ES-I3 (cell line): Measurements from ENCODE around the gene CHGA.

ENCODE experiments used
- H3K36me3 ChIP-seq: 2 replicates; pipeline ENCODE4 v1.6.1; 2013; ENCODE audit warnings: mild to moderate bottlenecking, low read length, control low read depth, moderate library complexity; ENCODE audit not compliant: insufficient read depth
- H3K4me1 ChIP-seq: 2 replicates; pipeline ENCODE4 v1.6.1; 2013; ENCODE audit warnings: mild to moderate bottlenecking, control low read depth, low read length; ENCODE audit not compliant: insufficient read depth
- H3K9ac ChIP-seq: 2 replicates; pipeline ENCODE4 v1.6.1; 2013; ENCODE audit warnings: low read depth, mild to moderate bottlenecking, low read length, moderate library complexity
- H3K9me3 ChIP-seq: 2 replicates; pipeline ENCODE4 v1.6.1; 2013; ENCODE audit warnings: mild to moderate bottlenecking, low read length, moderate library complexity; ENCODE audit not compliant: control insufficient read depth, insufficient read depth

The CHGA gene

DNA sequence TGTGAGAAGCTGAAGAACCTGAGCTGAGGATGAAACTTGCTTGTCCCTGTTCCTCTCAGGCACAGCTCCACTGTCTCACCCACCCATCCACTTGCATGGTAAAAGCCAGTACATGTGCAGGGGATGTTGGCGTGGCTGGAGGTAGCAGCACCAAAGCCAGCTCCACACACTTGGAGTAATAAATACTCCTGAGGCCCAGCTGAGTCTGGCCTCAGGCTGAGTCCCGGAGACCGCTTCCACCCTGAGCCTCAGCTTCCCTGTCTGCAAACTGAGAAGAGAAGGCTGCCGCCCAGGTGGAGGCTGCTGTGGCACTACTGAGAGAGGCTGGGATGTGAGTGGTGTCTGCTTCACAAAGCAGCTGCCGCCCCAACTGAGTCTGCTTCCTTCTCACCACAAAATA, 19.2 kb downstream of the CHGA start:
- Histone ChIP-seq H3K36me3 (no peaks in the 10 kb centered on the region), H3K9me3 (no peaks in the 10 kb centered on the region), H3K9ac (no peak overlapping the region), H3K4me1 (no peaks in the 10 kb centered on the region)

DNA sequence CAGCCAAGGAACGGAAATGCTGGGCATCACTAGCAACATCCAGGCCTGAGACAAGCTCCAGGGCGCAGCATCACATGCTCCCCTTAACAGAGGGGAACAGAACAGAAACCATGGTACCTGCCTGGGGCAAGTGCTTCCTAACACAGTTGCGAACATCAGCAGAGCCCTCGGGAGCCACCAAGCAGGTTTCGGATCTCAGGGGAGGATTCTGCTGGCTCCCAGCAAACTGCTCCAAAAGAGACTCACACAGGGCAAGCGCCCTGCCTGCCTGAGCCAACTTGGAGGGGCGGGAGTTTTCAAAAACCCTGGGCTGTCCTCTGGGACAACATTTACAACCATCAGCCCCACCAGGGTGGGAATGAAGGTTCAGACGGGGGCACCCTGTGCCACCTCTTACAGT, 19.6 kb downstream of the CHGA start:
- Histone ChIP-seq H3K9ac (no peak overlapping the region), H3K4me1 (no peaks in the 10 kb centered on the region), H3K9me3 (no peaks in the 10 kb centered on the region), H3K36me3 (no peaks in the 10 kb centered on the region)

DNA sequence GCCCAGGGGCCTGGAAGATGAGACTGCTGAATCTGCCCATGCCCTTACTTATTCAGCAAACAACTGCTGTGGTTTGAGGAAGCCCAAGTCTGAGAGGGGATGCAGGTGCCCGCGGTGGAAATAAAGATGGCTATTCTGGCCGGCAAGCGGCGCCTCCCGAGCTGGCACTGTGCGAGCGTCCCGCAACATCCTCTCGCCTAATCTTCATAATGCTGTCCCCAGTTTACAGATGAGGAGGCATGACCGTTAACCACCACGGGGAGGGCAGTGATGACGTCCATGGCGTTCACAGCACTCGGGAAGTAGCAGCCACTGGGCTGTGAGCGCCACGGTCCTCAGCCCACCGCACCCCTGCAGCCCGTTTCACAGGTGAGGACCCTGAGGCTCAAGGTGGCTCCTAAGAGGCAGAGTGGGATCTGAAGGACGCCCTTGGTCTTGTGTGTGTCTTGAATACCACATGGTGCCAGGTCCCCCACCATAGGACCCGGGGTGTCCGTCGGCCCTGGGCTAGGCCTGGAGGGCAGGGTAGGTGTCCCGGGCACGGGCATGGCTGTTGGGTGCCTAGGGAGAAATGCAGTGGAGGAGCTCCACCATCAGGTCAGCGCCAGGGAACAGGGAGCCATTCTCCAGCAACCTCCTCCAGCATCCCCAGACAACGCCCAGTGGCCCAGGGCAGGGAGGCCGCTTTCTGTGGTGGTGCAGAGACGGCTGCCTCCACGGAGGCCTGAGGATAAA, 20.2 kb downstream of the CHGA start:
- no peaks in the 10 kb centered on the region for H3K36me3 ChIP-seq
- no peaks in the 10 kb centered on the region for H3K9me3 ChIP-seq
- H3K4me1 ChIP-seq, result no peaks in the 10 kb centered on the region
- no peak overlapping the region for H3K9ac ChIP-seq

DNA sequence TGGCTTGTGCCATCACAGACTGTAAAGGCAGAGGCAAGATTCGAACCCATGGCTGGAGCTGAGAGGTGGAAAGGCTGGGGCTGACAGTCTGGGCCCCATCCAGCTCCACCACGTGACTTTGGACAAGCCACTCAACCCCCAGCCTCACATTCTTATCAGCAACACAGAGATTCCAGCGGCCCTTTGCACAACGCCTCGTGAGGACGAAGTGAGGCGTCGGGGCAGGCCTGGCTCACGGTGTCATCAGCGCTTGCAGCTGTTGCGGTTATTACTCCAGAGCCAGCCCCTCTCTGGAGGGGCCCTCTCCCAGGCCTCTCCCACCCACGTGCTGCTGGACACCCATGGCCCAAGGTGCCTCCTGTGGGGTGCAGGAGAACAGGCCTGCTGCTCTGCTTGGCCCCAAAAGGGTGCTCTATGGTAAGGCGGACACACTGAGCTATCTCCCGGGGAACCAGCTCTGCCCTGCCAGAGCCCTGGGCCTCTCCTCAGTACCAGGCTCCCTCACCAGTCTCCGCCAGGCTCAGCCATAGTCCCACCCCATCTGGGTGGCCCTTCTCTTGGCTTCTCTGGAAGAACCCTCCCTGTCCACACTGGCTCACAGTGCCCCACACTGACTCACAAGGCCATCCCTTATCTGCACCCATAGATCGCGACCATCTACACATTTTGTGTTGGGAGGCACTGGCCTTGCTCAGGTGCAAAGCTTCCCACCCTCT, 21.1 kb downstream of the CHGA start:
- Histone ChIP-seq H3K9me3 (no peaks in the 10 kb centered on the region), H3K36me3 (no peaks in the 10 kb centered on the region), H3K9ac (no peak overlapping the region), H3K4me1 (no peaks in the 10 kb centered on the region)

DNA sequence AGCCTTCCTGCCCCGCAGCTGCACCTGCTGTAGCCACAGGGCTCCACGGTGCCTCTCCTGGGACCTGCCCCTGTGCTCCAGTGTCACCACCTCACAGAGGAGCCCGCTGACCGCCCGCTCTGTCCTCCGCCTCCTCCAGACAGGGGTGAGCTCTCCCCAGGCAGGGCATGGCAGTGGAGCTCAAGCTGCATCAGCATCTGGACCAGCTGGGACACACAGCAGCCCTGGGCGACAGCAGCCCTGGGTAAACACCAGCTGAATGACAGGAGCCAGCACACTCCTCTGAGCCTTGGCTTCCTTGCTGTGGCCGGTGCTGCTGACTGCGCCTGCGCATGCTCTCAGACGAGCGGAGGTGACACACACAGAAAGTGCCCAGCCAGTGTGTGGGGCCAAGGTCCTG, 22.0 kb downstream of the CHGA start:
- Histone ChIP-seq H3K9me3 (no peaks in the 10 kb centered on the region), H3K36me3 (peaks cover 1% of the 10 kb centered on the region; the same call in 1 of the 2 replicates), H3K9ac (no peak overlapping the region), H3K4me1 (no peaks in the 10 kb centered on the region)

DNA sequence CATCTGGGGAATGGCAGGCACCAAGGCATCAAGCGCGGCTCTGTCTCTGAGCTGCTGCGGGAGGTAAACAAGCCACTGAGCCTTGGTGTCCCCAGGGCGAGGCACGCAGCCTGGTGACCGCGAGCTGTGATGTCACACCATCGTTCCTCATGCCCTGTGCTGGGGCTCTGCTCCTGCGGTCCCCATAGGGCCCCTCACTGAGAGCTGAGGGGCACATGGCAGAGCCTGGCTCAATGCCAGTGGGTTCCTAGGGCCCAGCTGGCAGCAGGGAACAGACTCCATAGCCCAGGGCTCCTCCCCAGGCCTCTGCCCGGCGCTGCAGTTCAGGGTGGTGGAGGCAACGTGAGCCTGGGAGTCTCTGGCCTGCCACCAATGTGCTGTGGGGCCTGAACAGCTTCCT, 22.6 kb downstream of the CHGA start:
- no peaks in the 10 kb centered on the region for H3K4me1 ChIP-seq
- no peak overlapping the region for H3K9ac ChIP-seq
- H3K9me3 ChIP-seq, result no peaks in the 10 kb centered on the region
- peaks cover 6% of the 10 kb centered on the region; the same call in 1 of the 2 replicates for H3K36me3 ChIP-seq

DNA sequence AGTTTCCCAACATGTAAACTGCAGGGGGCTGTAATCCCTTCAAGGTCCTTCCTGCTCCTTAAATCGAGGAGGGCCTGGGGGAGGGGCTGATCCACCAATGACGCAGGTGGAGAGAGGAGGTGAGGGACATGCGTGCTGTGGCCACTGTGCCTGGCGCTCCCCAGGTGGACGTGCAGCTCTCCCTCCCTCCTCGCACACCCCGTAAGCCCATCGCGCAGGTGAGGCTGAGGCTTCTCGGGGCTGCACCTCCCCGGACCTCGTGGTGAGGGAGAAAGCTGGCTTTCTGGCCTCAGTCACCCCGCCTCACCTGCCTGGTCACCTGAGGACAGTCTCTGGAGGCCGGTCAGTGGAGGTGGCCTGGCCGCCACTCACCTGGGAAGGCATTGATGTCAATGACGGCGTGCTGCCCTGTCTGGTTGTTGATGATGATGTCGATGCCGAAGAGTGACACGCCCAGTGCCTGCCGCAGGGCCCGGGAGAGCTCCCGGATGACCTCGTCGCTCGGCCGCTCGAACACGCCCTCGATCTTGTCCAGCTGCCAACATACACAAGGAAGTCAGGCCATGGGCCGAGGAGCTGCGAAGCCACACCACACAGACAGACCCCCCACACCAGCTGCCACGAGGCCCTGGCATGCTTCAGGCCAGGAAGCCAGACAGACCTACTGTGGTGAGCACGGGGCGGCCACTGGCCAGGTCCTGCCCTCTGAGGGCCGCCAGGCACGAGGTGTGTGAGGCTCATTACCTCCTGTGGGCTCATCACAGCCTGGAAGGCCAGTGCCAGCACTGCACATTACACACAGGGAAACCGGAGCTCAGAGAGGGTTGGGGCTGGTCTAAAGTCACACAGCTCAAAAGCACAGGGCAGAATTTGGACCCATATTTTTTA, 23.3 kb downstream of the CHGA start:
- Histone ChIP-seq H3K9me3 (no peaks in the 10 kb centered on the region), H3K36me3 (peaks cover 6% of the 10 kb centered on the region; the same call in 1 of the 2 replicates), H3K4me1 (no peaks in the 10 kb centered on the region), H3K9ac (no peak overlapping the region)

DNA sequence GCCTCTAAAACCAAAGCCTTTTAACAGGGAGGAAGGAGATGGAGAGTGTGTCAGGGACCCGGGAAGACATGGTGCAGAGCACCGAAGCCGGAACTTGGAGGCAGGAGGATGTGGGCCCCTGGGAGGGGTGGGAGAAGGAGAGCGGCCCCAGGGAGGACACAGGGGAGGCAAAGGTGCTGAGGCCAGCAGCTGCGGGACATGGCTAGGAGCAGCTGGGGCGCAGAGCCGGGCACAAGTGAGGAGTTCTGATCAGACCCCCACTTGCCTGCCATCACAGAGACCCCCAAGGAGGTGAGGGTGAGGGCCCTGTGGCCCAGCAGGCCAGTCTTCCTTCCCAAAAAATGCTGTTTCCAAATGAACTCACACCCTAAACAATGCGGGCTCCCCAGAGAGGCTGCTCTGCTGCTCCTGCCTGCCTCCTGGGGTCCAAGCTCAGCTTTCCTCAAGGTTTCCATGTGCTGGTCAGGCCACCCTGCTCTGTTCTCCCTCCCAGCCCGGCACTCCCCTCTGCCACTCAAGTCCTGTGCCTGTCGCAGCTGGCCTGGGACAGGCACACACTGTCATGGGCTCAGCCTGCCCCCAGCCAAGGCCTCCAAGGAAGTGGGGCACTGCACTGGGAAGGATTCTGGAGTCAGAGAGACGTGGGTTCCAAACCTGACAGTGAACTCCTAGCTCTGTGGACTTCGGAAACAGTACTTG, 24.0 kb downstream of the CHGA start:
- Histone ChIP-seq H3K9me3 (no peaks in the 10 kb centered on the region), H3K36me3 (peaks cover 6% of the 10 kb centered on the region; the same call in 1 of the 2 replicates), H3K9ac (no peak overlapping the region), H3K4me1 (no peaks in the 10 kb centered on the region)

DNA sequence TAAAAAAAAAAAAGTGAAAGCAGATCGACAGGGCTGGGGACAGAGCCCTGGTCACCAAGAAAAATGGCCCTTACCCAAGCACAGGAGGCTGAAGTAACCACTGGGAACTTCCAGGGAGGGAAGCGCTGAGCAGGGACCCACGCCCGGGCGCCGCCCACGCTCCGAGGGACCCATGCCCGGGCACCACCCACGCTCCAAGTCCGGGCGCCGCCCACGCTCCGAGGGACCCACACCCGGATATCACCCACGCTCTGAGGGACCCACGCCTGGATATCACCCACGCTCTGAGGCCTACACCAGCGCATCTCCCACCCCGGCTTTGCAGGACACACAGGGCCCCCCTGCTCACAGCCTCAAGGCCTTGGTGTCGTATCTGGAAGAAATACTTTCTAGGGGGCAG, 25.7 kb downstream of the CHGA start:
- Histone ChIP-seq H3K4me1 (no peaks in the 10 kb centered on the region), H3K9ac (no peak overlapping the region), H3K36me3 (peaks cover 6% of the 10 kb centered on the region; the same call in 1 of the 2 replicates), H3K9me3 (no peaks in the 10 kb centered on the region)

DNA sequence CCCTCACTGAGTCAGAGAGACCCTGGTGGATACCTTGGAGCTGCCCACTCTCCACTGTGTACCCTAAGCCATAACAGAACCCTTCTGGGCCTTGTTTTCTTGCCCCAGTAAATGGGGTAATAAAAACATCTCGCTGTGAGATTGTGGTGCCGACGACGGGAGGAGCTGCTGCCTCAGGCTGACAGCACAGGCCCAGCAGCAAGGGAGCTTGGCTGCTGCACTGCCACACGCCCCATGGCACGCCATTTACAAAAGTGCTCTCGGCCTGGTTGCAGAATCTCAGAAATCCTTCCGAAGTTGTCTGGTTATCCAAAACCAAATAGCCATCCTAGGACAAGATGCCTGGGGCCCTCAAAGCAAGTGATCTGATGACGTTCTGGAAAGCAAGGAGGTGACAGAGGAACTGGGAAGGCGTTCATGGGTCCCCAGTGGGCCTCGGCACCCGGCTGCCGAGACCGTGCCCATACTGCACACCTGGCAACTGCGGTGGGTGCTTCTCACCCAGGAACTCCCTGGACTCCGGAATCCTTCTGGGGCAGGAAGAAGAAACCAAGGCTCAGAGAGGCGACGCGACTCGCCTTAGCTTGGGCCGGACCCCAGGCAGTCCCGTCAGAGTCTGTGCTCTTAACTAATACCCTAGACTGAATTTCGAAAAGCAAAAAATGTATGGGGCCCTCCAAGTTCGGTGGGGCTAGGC, 26.7 kb downstream of the CHGA start:
- H3K9ac ChIP-seq, result no peak overlapping the region

DNA sequence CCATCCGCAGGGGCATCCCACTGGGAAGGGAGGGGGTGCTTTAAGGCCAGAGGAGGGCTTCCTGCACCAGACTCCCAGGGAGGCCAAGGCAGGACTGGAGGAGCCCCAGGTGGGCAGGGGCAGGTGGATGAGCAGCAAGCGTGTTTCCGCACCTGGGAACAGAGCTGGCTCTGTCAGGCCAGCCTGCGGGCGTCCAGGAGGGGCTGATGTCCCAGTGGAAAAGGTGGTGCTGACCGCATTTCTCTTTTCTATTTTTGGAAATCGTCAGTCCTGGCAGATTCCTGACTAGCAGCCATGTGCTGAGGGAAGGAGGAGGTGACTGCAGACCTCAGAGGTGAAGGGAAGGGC, 27.2 kb downstream of the CHGA start:
- Histone ChIP-seq H3K4me1 (no peaks in the 10 kb centered on the region), H3K9me3 (no peaks in the 10 kb centered on the region), H3K9ac (no peak overlapping the region), H3K36me3 (peaks cover 6% of the 10 kb centered on the region; the same call in 1 of the 2 replicates)

More for the DNA sequence above, 26.7 kb downstream of the CHGA start:
- H3K4me1 ChIP-seq, result no peaks in the 10 kb centered on the region
- peaks cover 6% of the 10 kb centered on the region; the same call in 1 of the 2 replicates for H3K36me3 ChIP-seq
- H3K9me3 ChIP-seq, result no peaks in the 10 kb centered on the region

DNA sequence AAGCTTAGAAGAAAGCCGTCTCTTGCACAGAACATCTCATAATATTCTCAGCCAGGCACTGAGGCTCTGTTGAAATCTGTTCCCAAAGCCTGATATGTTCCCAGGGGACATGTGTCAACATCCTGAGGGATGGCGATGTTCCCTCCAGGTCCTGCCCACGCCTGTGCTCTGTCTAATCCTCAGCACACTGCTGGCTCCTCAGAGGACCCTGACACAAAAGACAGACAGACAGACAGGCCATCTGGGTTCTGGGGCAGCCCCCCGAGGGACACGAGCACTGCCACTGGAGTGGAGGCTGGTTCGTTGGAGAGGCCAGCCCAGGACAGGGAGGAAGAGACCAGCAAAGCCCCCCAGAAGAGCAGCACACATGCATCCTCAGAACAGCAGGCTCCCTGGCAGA, 27.8 kb downstream of the CHGA start:
- Histone ChIP-seq H3K4me1 (no peaks in the 10 kb centered on the region), H3K9ac (no peak overlapping the region), H3K9me3 (no peaks in the 10 kb centered on the region), H3K36me3 (peaks cover 6% of the 10 kb centered on the region; the same call in 1 of the 2 replicates)

DNA sequence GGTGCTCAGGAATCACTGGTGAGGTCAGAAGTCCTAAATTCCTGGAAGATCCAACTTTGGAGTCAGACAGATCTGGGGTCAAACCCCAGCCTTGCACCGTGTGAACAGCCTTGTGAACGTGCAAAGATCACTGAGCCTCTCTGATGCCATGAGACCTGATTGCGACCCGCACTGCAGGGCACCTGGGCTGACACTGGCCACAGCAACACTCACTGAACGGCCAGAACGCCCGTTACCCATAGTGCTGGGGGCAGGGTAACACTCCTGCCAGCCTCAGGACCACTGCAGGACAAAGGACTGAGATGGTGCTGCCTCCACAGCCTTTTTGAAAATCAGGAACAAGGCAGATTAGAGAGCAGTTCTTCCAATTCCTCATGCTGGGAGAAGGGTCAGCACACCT, 28.3 kb downstream of the CHGA start:
- Histone ChIP-seq H3K36me3 (peaks cover 6% of the 10 kb centered on the region; the same call in 1 of the 2 replicates), H3K9me3 (no peaks in the 10 kb centered on the region), H3K9ac (no peak overlapping the region), H3K4me1 (no peaks in the 10 kb centered on the region)
